ENCODE data around the gene SLC2A8.

DNA sequence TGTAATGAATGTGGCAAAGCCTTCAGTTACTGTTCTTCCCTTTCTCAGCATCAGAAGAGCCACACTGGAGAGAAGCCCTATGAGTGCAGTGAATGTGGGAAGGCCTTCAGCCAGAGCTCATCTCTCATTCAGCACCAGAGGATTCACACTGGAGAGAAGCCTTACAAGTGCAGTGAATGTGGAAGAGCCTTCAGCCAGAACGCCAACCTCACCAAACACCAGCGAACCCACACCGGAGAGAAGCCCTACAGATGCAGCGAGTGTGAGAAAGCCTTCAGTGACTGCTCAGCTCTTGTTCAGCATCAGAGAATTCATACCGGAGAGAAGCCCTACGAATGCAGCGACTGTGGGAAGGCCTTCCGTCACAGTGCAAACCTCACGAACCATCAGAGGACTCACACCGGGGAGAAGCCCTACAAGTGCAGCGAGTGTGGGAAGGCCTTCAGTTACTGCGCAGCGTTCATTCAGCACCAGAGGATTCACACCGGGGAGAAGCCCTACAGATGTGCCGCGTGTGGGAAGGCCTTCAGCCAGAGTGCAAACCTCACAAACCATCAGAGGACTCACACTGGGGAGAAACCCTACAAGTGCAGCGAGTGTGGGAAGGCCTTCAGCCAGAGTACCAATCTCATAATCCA, 47.4 kb downstream of the SLC2A8 start:
- TF ChIP-seq, protein P1, sequence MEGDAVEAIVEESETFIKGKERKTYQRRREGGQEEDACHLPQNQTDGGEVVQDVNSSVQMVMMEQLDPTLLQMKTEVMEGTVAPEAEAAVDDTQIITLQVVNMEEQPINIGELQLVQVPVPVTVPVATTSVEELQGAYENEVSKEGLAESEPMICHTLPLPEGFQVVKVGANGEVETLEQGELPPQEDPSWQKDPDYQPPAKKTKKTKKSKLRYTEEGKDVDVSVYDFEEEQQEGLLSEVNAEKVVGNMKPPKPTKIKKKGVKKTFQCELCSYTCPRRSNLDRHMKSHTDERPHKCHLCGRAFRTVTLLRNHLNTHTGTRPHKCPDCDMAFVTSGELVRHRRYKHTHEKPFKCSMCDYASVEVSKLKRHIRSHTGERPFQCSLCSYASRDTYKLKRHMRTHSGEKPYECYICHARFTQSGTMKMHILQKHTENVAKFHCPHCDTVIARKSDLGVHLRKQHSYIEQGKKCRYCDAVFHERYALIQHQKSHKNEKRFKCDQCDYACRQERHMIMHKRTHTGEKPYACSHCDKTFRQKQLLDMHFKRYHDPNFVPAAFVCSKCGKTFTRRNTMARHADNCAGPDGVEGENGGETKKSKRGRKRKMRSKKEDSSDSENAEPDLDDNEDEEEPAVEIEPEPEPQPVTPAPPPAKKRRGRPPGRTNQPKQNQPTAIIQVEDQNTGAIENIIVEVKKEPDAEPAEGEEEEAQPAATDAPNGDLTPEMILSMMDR (IDR thresholded peaks at IDR 0.05 in 8 of 11, conservative IDR thresholded peaks at IDR 0.05 in 3 of 11) = no peak
- TF ChIP-seq POLR2A (IDR thresholded peaks at IDR 0.05) = no peak

All from spleen (tissue), 7 donors.